ENCODE data around the gene TBCC.
A peak's percentile ranks its signal among the peaks of the same experiment; 100 is the strongest.

The TBCC gene

DNA sequence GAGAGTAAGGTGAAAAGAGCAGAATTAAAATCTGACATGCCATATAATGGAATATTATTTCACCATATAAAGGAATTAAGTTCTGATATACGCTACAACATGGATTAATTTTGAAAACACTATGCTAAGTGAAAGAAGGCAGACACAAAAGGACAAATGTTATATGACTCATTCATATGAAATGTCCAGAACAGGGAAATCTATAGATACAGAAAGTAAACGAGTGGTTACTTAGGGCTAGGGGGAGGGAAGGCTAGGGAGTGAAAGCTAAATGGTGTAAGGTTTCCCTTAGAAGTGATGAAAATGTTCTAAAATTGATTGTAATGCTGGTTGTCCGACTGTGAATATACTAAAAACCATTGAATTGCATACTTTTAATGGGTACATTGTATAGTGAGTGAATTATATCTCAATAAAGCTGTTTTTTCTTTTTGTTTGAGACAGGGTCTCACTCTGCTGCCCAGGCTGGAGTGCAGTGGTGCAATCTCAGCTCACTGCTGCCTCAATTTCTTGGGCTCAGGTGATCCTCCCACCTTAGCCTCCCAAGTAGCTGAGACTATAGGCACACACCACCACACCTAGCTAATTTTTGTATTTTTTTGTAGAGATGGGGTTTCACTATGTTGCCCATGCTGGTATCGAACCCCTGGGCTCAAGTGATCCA, 31.7 kb downstream of the TBCC start:
- Histone ChIP-seq H3K4me2 (ENCODE audit: insufficient read depth, low read length) (no peak overlapping the region), H3K27me3 (ENCODE audit: insufficient read depth, low read length, poor library complexity) (no peaks in the 10 kb centered on the region), H4K20me1 (ENCODE audit: insufficient read depth, low read length) (no peaks in the 10 kb centered on the region), H2AFZ (ENCODE audit: low read depth, low read length) (no peak overlapping the region), H3K27ac (ENCODE audit: low read length) (no peak overlapping the region), H3K36me3 (ENCODE audit: insufficient read depth, low read length) (no peaks in the 10 kb centered on the region), H3K4me1 (ENCODE audit: insufficient read depth, low read length) (no peaks in the 10 kb centered on the region), H3K4me3 (ENCODE audit: low read depth in 1 of 2, low read length in 2 of 2) (no peak overlapping the region), H3K9ac (ENCODE audit: low read depth, low read length) (no peak overlapping the region), H3K9me3 (ENCODE audit: insufficient read depth, low read length, severe bottlenecking) (no peaks in the 10 kb centered on the region), H3K79me2 (ENCODE audit: insufficient read depth, low read length) (no peaks in the 10 kb centered on the region)
- TF ChIP-seq EZH2 (IDR thresholded peaks at IDR 0.05; ENCODE audit: borderline replicate concordance, low read depth, low read length, severe bottlenecking), result no peak
- TF ChIP-seq, protein P1, sequence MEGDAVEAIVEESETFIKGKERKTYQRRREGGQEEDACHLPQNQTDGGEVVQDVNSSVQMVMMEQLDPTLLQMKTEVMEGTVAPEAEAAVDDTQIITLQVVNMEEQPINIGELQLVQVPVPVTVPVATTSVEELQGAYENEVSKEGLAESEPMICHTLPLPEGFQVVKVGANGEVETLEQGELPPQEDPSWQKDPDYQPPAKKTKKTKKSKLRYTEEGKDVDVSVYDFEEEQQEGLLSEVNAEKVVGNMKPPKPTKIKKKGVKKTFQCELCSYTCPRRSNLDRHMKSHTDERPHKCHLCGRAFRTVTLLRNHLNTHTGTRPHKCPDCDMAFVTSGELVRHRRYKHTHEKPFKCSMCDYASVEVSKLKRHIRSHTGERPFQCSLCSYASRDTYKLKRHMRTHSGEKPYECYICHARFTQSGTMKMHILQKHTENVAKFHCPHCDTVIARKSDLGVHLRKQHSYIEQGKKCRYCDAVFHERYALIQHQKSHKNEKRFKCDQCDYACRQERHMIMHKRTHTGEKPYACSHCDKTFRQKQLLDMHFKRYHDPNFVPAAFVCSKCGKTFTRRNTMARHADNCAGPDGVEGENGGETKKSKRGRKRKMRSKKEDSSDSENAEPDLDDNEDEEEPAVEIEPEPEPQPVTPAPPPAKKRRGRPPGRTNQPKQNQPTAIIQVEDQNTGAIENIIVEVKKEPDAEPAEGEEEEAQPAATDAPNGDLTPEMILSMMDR (IDR thresholded peaks at IDR 0.05; ENCODE audit: borderline replicate concordance, extremely low read depth, low read length, poor library complexity, severe bottlenecking), result no peak
- ATAC-seq (ENCODE audit: insufficient read depth, low read depth) (no peak), DNase-seq (no peak)

DNA sequence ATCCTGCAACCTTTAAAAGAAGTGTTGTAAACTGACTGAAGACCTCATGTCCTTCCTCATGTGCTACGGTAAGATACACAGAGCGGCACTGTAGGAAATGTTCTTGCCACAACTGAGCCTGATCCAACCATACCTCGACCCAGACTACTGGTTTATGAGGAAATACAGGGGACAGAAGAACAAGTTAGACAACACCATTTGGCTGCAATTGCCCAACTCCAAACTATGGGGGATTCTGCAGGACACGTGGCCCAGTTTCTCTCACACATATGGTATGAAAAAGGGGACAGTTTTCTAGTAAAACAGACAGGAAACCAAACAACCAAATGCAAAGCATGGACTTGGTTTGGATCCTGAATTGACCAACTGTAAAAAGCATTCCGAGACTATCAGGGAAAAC, 34.0 kb downstream of the TBCC start:
- DNase-seq (no peak), ATAC-seq (ENCODE audit: insufficient read depth, low read depth) (no peak)
- TF ChIP-seq, protein P1 (IDR thresholded peaks at IDR 0.05; ENCODE audit: borderline replicate concordance, extremely low read depth, low read length, poor library complexity, severe bottlenecking), result no peak
- no peak for TF ChIP-seq EZH2 (IDR thresholded peaks at IDR 0.05; ENCODE audit: borderline replicate concordance, low read depth, low read length, severe bottlenecking)
- H3K9me3 ChIP-seq (ENCODE audit: insufficient read depth, low read length, severe bottlenecking), result no peaks in the 10 kb centered on the region
- no peak overlapping the region for H3K9ac ChIP-seq (ENCODE audit: low read depth, low read length)
- H3K36me3 ChIP-seq (ENCODE audit: insufficient read depth, low read length), result no peaks in the 10 kb centered on the region
- H3K27ac ChIP-seq (ENCODE audit: low read length), result no peak overlapping the region
- H3K4me1 ChIP-seq (ENCODE audit: insufficient read depth, low read length), result no peaks in the 10 kb centered on the region
- H2AFZ ChIP-seq (ENCODE audit: low read depth, low read length), result peak overlapping the region; percentile 31
- H3K79me2 ChIP-seq (ENCODE audit: insufficient read depth, low read length), result no peaks in the 10 kb centered on the region
- no peaks in the 10 kb centered on the region for H3K27me3 ChIP-seq (ENCODE audit: insufficient read depth, low read length, poor library complexity)
- H3K4me2 ChIP-seq (ENCODE audit: insufficient read depth, low read length), result no peak overlapping the region
- no peak overlapping the region for H3K4me3 ChIP-seq (ENCODE audit: low read depth in 1 of 2, low read length in 2 of 2)
- no peaks in the 10 kb centered on the region for H4K20me1 ChIP-seq (ENCODE audit: insufficient read depth, low read length)

DNA sequence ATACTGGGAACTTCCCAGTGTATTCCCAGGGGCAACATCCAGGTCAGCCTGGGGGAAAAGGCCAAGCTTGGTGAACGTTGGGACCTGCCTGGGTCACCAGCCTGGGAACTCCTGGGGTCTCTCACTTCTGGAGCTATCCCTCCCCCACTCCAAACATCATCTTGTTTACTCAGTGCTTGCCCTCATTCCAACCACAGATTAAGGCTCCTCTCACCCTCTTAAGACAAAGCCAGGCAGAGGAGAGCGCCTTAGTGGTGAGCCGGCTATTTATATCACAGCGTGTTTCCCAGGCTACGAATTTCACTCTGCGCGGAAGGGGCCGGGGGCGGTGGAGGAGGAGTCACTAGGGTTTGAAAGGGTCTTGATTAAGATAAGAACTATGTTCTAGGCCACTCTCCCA, 35.6 kb downstream of the TBCC start:
- H3K4me1 ChIP-seq (ENCODE audit: insufficient read depth, low read length), result no peaks in the 10 kb centered on the region
- no peak overlapping the region for H3K4me3 ChIP-seq (ENCODE audit: low read depth in 1 of 2, low read length in 2 of 2)
- TF ChIP-seq, protein P1 (IDR thresholded peaks at IDR 0.05; ENCODE audit: borderline replicate concordance, extremely low read depth, low read length, poor library complexity, severe bottlenecking), result no peak
- no peak for TF ChIP-seq EZH2 (IDR thresholded peaks at IDR 0.05; ENCODE audit: borderline replicate concordance, low read depth, low read length, severe bottlenecking)
- H3K27me3 ChIP-seq (ENCODE audit: insufficient read depth, low read length, poor library complexity), result no peaks in the 10 kb centered on the region
- ATAC-seq (ENCODE audit: insufficient read depth, low read depth) (no peak), DNase-seq (no peak)
- H3K9ac ChIP-seq (ENCODE audit: low read depth, low read length), result no peak overlapping the region
- no peaks in the 10 kb centered on the region for H3K79me2 ChIP-seq (ENCODE audit: insufficient read depth, low read length)
- no peaks in the 10 kb centered on the region for H3K36me3 ChIP-seq (ENCODE audit: insufficient read depth, low read length)
- H4K20me1 ChIP-seq (ENCODE audit: insufficient read depth, low read length), result no peaks in the 10 kb centered on the region
- no peak overlapping the region for H3K27ac ChIP-seq (ENCODE audit: low read length)
- no peak overlapping the region for H2AFZ ChIP-seq (ENCODE audit: low read depth, low read length)
- H3K9me3 ChIP-seq (ENCODE audit: insufficient read depth, low read length, severe bottlenecking), result no peaks in the 10 kb centered on the region
- no peak overlapping the region for H3K4me2 ChIP-seq (ENCODE audit: insufficient read depth, low read length)

All from DND-41 (cell line).